Measurements from ENCODE around the gene MEGF11. TPM values are rescaled to one million over a fixed set of nuclear protein-coding genes. Genes with fewer than 3 reads are reported as not detected.
A peak's percentile ranks its signal among the peaks of the same experiment; 100 is the strongest.

MEGF11 gene
- total RNA-seq, 1 experiment from 2014 or later = not detected

- H3K9me2 ChIP-seq (replicated peaks; ENCODE audit: insufficient read depth, low read length) = no peaks in the 10 kb centered on the region
- H3K4me1 ChIP-seq (ENCODE audit: low read length) = peaks cover 6% of the 10 kb centered on the region
Observed at GRCh38 chr15:65926459-65926858, 327.1 kb downstream of the MEGF11 start.

GRCh38 chr15:65925338-65925737 lies 328.2 kb downstream of the MEGF11 start:
- H2AFZ ChIP-seq (ENCODE audit: low read length) = no peak overlapping the region
- no peak overlapping the region for H3K27ac ChIP-seq (ENCODE audit: low read length)
- H3K4me3 ChIP-seq (ENCODE audit: low read length) = no peak overlapping the region
- no peaks in the 10 kb centered on the region; the same call in 1 of the 2 replicates for H4K20me1 ChIP-seq (ENCODE audit: insufficient read depth, low read depth, low read length)
- DNase-seq = no peak
- peaks cover 17% of the 10 kb centered on the region for H3K4me1 ChIP-seq (ENCODE audit: low read length)
- H3K9me2 ChIP-seq (replicated peaks; ENCODE audit: insufficient read depth, low read length) = no peaks in the 10 kb centered on the region
- H3K36me3 ChIP-seq (ENCODE audit: insufficient read depth, low read length) = no peaks in the 10 kb centered on the region
- no peaks in the 10 kb centered on the region for H3K9me3 ChIP-seq (ENCODE audit: low read length)
- no peak overlapping the region for H3K4me2 ChIP-seq (ENCODE audit: low read depth, low read length, poor library complexity, severe bottlenecking)
- no peaks in the 10 kb centered on the region for H3K27me3 ChIP-seq (ENCODE audit: low read length)
- no peaks in the 10 kb centered on the region for H3K79me2 ChIP-seq (ENCODE audit: low read length)
- H3K9ac ChIP-seq (ENCODE audit: low read length) = no peak overlapping the region

More at GRCh38 chr15:65926459-65926858, 327.1 kb downstream of the MEGF11 start:
- Histone ChIP-seq H3K9me3 (ENCODE audit: low read length) (no peaks in the 10 kb centered on the region), H3K9ac (ENCODE audit: low read length) (no peak overlapping the region), H4K20me1 (ENCODE audit: insufficient read depth, low read depth, low read length) (no peaks in the 10 kb centered on the region; the same call in 1 of the 2 replicates), H3K27ac (ENCODE audit: low read length) (no peak overlapping the region), H3K36me3 (ENCODE audit: insufficient read depth, low read length) (no peaks in the 10 kb centered on the region), H3K79me2 (ENCODE audit: low read length) (no peaks in the 10 kb centered on the region), H3K27me3 (ENCODE audit: low read length) (no peaks in the 10 kb centered on the region), H3K4me3 (ENCODE audit: low read length) (no peak overlapping the region), H3K4me2 (ENCODE audit: low read depth, low read length, poor library complexity, severe bottlenecking) (no peak overlapping the region), H2AFZ (ENCODE audit: low read length) (no peak overlapping the region)
- no peak for DNase-seq

DNA sequence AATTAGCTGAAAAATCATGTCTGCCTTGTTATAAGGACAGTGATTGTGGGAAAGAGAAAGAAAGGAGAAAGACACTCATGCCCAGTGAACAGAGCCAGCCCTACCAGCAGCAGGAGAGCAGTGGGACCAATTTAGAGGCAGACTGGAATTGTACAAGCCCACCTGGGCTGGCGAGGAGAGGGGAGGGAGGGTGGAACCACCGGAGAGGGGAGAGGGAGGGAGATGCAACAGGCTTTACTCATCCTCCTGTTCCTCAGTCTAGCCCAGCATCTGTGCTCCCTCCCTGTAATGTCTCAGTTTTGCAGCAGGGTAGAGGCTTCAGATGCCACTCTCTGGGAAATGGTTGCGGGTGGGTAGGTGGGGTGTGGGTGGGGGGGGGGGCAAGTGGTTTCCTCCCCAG lies 329.5 kb downstream of the MEGF11 start:
- Histone ChIP-seq H3K4me3 (ENCODE audit: low read length) (no peak overlapping the region), H3K4me1 (ENCODE audit: low read length) (peaks cover 30% of the 10 kb centered on the region), H3K79me2 (ENCODE audit: low read length) (no peaks in the 10 kb centered on the region), H3K9me3 (ENCODE audit: low read length) (no peaks in the 10 kb centered on the region), H3K9me2 (replicated peaks; ENCODE audit: insufficient read depth, low read length) (no peaks in the 10 kb centered on the region), H4K20me1 (ENCODE audit: insufficient read depth, low read depth, low read length) (no peaks in the 10 kb centered on the region), H3K4me2 (ENCODE audit: low read depth, low read length, poor library complexity, severe bottlenecking) (no peak overlapping the region), H2AFZ (ENCODE audit: low read length) (no peak overlapping the region), H3K36me3 (ENCODE audit: insufficient read depth, low read length) (no peaks in the 10 kb centered on the region), H3K9ac (ENCODE audit: low read length) (no peak overlapping the region), H3K27ac (ENCODE audit: low read length) (no peak overlapping the region), H3K27me3 (ENCODE audit: low read length) (no peaks in the 10 kb centered on the region)
- no peak for DNase-seq

GRCh38 chr15:65923264-65923663 lies 330.3 kb downstream of the MEGF11 start:
- Histone ChIP-seq H3K27me3 (ENCODE audit: low read length) (no peaks in the 10 kb centered on the region), H3K9me3 (ENCODE audit: low read length) (no peaks in the 10 kb centered on the region), H3K4me3 (ENCODE audit: low read length) (no peak overlapping the region), H3K9me2 (replicated peaks; ENCODE audit: insufficient read depth, low read length) (no peaks in the 10 kb centered on the region), H4K20me1 (ENCODE audit: insufficient read depth, low read depth, low read length) (no peaks in the 10 kb centered on the region), H3K27ac (ENCODE audit: low read length) (no peak overlapping the region), H3K4me2 (ENCODE audit: low read depth, low read length, poor library complexity, severe bottlenecking) (no peak overlapping the region), H3K36me3 (ENCODE audit: insufficient read depth, low read length) (no peaks in the 10 kb centered on the region), H2AFZ (ENCODE audit: low read length) (no peak overlapping the region), H3K4me1 (ENCODE audit: low read length) (peaks cover 31% of the 10 kb centered on the region), H3K79me2 (ENCODE audit: low read length) (no peaks in the 10 kb centered on the region), H3K9ac (ENCODE audit: low read length) (no peak overlapping the region)
- no peak for DNase-seq

DNA sequence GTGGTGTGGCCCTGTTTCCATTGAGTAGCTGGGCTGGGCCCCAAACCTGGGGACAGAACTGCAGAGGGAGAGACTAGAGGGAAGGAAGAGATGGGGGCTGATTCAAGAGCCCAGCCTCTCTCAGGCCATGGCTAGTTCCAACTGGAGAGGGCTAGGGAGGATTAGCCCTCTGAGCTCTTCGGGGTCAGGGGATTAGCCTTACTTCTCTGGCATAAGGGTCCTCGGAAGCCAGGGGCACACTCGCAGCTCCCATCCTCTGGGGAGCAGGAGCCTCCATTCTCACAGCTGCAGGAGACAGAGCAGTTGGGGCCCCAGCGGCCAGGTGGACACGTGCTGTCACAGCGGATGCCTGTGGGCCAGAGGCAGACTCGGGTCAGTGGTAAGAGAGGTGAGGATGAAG lies 330.9 kb downstream of the MEGF11 start:
- Histone ChIP-seq H3K4me3 (ENCODE audit: low read length) (no peak overlapping the region), H2AFZ (ENCODE audit: low read length) (no peak overlapping the region), H3K4me1 (ENCODE audit: low read length) (peaks cover 31% of the 10 kb centered on the region), H3K9ac (ENCODE audit: low read length) (no peak overlapping the region), H3K36me3 (ENCODE audit: insufficient read depth, low read length) (no peaks in the 10 kb centered on the region), H3K27ac (ENCODE audit: low read length) (no peak overlapping the region), H3K9me3 (ENCODE audit: low read length) (no peaks in the 10 kb centered on the region), H3K27me3 (ENCODE audit: low read length) (no peaks in the 10 kb centered on the region), H4K20me1 (ENCODE audit: insufficient read depth, low read depth, low read length) (no peaks in the 10 kb centered on the region), H3K9me2 (replicated peaks; ENCODE audit: insufficient read depth, low read length) (no peaks in the 10 kb centered on the region), H3K79me2 (ENCODE audit: low read length) (no peaks in the 10 kb centered on the region), H3K4me2 (ENCODE audit: low read depth, low read length, poor library complexity, severe bottlenecking) (no peak overlapping the region)
- DNase-seq = no peak

- Histone ChIP-seq H3K9ac (ENCODE audit: low read length) (no peak overlapping the region), H3K4me1 (ENCODE audit: low read length) (peaks cover 36% of the 10 kb centered on the region)
Observed at GRCh38 chr15:65921780-65922179, 331.8 kb downstream of the MEGF11 start.

DNA sequence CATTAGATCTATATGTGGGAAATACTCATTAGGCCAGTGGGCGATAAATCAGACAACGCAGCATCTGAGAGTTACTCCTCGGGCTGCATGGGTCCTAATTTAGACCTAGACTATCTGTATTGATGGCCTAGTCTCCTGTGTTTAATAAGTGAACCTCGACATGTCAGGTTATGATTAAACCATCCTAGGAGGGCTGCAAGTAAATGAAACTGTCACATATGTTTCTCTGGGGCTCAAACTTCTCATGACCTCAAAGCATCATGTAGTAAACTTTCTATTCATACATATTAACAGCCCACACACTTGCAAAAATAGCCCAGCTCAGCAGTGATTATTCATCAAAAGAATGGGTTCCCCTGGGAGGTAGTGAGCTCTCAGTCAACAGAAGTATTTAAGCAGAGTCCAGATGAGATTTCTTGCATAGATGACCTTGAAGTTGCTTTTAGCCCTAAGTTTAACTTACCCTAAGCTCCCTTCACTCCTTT lies 332.7 kb downstream of the MEGF11 start:
- no peaks in the 10 kb centered on the region for H3K79me2 ChIP-seq (ENCODE audit: low read length)
- H3K27ac ChIP-seq (ENCODE audit: low read length) = no peak overlapping the region
- DNase-seq = no peak
- H3K9me2 ChIP-seq (replicated peaks; ENCODE audit: insufficient read depth, low read length) = no peaks in the 10 kb centered on the region
- H2AFZ ChIP-seq (ENCODE audit: low read length) = no peak overlapping the region
- H3K4me1 ChIP-seq (ENCODE audit: low read length) = peaks cover 46% of the 10 kb centered on the region
- peak overlapping the region; percentile 13; the same call in 1 of the 2 replicates for H3K9ac ChIP-seq (ENCODE audit: low read length)
- H3K4me2 ChIP-seq (ENCODE audit: low read depth, low read length, poor library complexity, severe bottlenecking) = peak overlapping the region; percentile 28
- H3K36me3 ChIP-seq (ENCODE audit: insufficient read depth, low read length) = no peaks in the 10 kb centered on the region
- no peaks in the 10 kb centered on the region for H3K27me3 ChIP-seq (ENCODE audit: low read length)
- H3K9me3 ChIP-seq (ENCODE audit: low read length) = no peaks in the 10 kb centered on the region
- no peak overlapping the region for H3K4me3 ChIP-seq (ENCODE audit: low read length)
- no peaks in the 10 kb centered on the region for H4K20me1 ChIP-seq (ENCODE audit: insufficient read depth, low read depth, low read length)

More at GRCh38 chr15:65921780-65922179, 331.8 kb downstream of the MEGF11 start:
- DNase-seq = no peak
- Histone ChIP-seq H3K79me2 (ENCODE audit: low read length) (no peaks in the 10 kb centered on the region), H2AFZ (ENCODE audit: low read length) (no peak overlapping the region), H3K36me3 (ENCODE audit: insufficient read depth, low read length) (no peaks in the 10 kb centered on the region), H3K27me3 (ENCODE audit: low read length) (no peaks in the 10 kb centered on the region), H3K4me3 (ENCODE audit: low read length) (no peak overlapping the region), H3K9me3 (ENCODE audit: low read length) (no peaks in the 10 kb centered on the region), H4K20me1 (ENCODE audit: insufficient read depth, low read depth, low read length) (no peaks in the 10 kb centered on the region), H3K9me2 (replicated peaks; ENCODE audit: insufficient read depth, low read length) (no peaks in the 10 kb centered on the region), H3K4me2 (ENCODE audit: low read depth, low read length, poor library complexity, severe bottlenecking) (peak overlapping the region; percentile 28), H3K27ac (ENCODE audit: low read length) (no peak overlapping the region)

- no peak overlapping the region for H3K27ac ChIP-seq (ENCODE audit: low read length)
Observed at GRCh38 chr15:65920121-65920520, 333.4 kb downstream of the MEGF11 start.

More at GRCh38 chr15:65920121-65920520, 333.4 kb downstream of the MEGF11 start:
- Histone ChIP-seq H3K9me3 (ENCODE audit: low read length) (no peaks in the 10 kb centered on the region), H3K4me3 (ENCODE audit: low read length) (no peak overlapping the region; the same call in 1 of the 2 replicates), H4K20me1 (ENCODE audit: insufficient read depth, low read depth, low read length) (no peaks in the 10 kb centered on the region), H3K36me3 (ENCODE audit: insufficient read depth, low read length) (no peaks in the 10 kb centered on the region), H3K9ac (ENCODE audit: low read length) (peak overlapping the region; percentile 13; the same call in 1 of the 2 replicates), H3K9me2 (replicated peaks; ENCODE audit: insufficient read depth, low read length) (no peaks in the 10 kb centered on the region), H3K4me1 (ENCODE audit: low read length) (peaks cover 53% of the 10 kb centered on the region), H3K79me2 (ENCODE audit: low read length) (no peaks in the 10 kb centered on the region), H2AFZ (ENCODE audit: low read length) (no peak overlapping the region), H3K27me3 (ENCODE audit: low read length) (no peaks in the 10 kb centered on the region), H3K4me2 (ENCODE audit: low read depth, low read length, poor library complexity, severe bottlenecking) (peak overlapping the region; percentile 28)
- no peak for DNase-seq

Measured in Karpas-422 (cell line).